Measurements from ENCODE around the gene ARHGEF38.

DNA sequence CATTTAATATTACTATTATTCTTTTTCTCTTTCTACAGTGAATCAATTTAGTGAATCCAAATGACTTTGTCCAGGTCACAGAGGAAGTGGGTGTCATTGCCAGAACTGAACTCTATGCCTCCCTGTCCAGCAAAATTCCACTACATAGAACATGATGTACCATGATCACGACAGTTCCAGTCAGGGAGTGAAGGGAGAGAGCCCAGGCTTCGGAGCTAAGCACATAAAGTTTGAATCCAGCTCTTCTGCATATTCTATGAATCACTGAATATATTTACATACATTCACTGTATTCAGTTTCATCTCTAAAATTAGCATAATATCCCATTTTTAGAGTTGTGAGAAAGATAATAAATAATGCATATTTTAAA is 17.4 kb downstream of the ARHGEF38 start:
- TF ChIP-seq, protein P1, sequence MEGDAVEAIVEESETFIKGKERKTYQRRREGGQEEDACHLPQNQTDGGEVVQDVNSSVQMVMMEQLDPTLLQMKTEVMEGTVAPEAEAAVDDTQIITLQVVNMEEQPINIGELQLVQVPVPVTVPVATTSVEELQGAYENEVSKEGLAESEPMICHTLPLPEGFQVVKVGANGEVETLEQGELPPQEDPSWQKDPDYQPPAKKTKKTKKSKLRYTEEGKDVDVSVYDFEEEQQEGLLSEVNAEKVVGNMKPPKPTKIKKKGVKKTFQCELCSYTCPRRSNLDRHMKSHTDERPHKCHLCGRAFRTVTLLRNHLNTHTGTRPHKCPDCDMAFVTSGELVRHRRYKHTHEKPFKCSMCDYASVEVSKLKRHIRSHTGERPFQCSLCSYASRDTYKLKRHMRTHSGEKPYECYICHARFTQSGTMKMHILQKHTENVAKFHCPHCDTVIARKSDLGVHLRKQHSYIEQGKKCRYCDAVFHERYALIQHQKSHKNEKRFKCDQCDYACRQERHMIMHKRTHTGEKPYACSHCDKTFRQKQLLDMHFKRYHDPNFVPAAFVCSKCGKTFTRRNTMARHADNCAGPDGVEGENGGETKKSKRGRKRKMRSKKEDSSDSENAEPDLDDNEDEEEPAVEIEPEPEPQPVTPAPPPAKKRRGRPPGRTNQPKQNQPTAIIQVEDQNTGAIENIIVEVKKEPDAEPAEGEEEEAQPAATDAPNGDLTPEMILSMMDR (IDR thresholded peaks at IDR 0.05; ENCODE audit: insufficient read depth, low read depth, low read length), result no peak
- no peak for TF ChIP-seq EZH2 (IDR thresholded peaks at IDR 0.05; ENCODE audit: insufficient read depth, low read length)

Data from astrocyte (in vitro differentiated cells and primary cell).